Measurements from ENCODE around the gene NFKB1.
"Not testable (repeated sequence)": the region's sequence is repeated elsewhere in the genome, so short reads cannot be mapped to it uniquely, and the experiment has no call there.

NFKB1 gene

DNA sequence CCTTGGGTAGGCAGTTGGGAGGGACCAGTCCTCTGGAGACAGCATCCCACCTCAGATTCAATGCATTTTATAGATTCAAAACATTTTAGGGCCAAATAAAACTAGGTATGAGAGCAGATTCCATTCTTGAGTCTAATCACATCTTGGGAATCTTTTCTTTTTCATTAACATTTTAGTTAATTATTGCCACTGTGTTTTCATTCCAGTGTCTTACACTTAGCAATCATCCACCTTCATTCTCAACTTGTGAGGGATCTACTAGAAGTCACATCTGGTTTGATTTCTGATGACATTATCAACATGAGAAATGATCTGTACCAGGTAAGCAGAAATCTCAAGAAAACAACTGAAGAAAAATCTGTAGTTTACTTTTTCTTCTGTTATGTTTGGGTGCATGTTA is 99.5 kb downstream of the NFKB1 start:
- no peak for DNase-seq (ENCODE audit: low read depth)

DNA sequence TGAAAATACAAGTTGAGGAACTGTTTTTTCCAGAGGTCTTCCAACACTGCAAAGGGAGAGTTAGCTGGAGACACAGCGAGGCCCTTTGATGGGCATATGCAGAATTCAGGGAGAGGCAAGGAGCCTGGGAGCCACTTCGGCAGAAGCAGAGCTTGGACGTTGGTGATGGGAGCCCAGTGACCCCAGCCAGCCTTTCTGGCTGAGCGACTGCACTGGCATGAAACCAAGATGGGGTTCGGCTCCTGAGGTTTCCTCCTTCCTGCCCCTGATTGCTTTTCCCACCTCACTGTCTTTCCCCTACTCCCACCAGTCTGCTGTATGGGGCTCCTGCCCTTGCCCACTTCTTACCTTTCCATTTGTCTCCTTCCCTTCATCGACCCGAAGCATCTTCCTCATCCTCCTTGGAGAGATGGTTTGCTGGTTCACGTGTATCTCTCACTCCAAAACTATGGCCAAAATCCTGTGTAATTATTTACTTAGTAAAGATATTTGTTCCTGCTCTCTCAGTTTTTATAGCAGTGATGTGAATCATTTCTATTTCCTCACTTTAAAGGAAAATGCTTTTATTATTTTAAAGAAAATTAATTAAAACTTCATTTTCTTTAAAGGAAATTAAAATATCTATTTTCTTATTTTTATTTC is 100.5 kb downstream of the NFKB1 start:
- DNase-seq (ENCODE audit: low read depth): no peak

DNA sequence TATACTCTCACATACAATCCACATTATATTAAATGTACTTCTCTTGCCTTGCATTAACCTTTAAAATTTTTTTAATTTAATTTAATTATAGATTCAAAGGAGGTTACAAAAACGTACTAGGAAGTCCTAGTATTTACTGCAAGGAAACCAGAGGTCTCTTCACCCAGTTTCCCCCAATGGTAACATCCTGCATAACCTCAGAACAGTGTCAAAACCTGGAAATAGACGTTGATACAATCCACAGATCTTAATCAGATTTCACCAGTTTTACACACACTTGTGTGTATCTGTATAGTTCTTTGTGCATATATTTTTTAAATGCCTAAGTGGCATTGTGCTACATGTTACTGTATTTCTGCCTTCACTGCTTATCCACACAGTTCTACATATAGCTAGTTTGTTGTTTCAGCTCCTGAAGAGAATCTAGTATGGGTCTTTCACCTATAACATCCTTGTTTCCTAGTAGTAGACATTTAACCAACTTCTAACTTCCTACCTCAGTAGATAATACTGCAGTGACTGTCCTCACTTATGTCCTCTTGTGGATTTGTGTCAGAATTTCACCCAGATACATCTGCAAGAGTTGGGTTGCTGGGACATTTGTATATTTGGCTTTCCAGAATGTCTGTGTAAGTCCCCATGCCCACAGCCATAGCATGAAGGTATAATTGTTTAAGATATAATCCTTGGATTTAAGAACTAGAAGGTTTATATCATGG is 103.2 kb downstream of the NFKB1 start:
- no peak for DNase-seq (ENCODE audit: low read depth)

DNA sequence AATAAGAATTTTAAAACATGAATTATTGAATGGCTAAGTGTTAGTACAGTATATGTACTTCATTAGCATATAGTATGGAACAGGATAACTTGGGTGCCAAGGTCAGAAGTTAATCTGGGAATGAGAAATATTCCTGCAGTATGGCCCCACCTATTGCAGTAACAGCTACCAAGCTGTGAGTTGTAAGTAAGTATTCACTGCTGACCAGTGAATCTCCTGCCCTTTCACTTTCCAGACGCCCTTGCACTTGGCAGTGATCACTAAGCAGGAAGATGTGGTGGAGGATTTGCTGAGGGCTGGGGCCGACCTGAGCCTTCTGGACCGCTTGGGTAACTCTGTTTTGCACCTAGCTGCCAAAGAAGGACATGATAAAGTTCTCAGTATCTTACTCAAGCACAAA is 105.1 kb downstream of the NFKB1 start:
- DNase-seq (ENCODE audit: low read depth): no peak

DNA sequence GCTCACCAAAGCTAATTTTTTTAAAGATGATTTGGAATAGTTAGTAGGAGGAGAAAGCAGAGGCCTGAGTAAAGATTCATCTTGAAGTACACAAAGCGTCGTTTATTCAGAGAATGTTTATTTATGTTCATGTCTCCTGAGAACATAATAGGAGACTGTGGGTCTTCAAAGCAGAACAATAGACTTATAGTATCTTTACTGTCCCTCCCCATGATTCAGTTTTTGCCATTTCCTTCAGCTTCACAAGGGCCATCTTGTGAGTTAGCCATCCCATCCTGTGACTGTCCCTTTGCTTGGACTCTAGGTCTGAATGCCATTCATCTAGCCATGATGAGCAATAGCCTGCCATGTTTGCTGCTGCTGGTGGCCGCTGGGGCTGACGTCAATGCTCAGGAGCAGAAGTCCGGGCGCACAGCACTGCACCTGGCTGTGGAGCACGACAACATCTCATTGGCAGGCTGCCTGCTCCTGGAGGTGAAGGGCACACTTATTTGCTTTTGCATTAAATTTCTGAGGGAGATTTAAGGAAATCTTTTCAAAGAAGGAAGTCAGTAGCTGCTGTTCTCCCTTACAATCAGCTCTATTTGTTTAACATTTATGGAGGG is 105.8 kb downstream of the NFKB1 start:
- DNase-seq (ENCODE audit: low read depth): no peak

DNA sequence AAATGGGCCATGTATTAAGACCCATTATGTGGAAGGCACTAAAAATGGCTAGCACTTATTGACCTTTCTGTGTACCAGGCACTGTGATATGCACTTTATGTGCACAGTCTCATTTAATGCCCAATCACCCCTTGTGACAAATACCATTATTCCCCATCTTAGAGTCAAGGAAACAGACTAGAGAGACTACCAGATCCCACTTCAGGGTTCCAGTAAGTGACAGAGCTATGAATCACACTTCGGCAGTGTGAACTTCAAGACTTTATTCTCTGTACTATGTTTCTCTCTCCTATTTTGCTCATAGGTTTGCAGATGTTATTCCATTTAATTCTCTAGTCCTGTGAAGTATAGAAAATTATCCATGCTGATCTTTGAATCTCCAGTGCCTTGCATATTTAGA is 107.0 kb downstream of the NFKB1 start:
- DNase-seq (ENCODE audit: low read depth): no peak

DNA sequence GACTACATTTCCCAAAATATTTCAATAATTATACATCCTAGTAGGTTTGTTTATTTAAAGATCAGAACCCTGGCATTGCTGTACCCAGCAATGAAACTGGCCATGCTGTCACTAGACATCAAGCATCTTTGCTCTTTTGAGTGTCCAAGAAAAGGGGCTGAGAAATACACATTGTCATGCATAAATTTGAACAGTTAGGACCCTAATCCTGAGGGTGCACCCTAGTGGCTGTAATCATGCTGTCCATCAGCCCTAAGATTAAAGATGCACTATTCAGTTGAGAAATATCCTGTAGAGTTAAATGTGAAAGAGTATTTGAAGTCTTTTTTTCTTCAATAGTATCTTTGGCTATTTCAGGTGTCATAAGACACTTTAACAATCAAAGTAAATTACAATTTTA is 108.8 kb downstream of the NFKB1 start:
- DNase-seq (ENCODE audit: low read depth): no peak

DNA sequence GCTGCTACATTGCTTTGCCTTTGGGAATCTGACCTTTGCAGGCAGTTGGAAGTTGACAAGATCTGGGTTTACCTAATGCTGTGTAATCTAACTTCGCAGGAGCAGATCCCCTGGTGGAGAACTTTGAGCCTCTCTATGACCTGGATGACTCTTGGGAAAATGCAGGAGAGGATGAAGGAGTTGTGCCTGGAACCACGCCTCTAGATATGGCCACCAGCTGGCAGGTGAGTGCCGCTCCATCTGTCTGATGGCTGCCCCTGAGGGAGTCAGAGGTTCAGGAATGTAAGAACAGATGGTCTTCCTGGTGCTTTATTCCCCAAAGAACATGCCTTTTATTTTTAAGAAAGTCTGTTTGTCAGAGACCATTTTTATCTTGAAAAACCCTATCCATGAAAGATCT is 109.3 kb downstream of the NFKB1 start:
- DNase-seq (ENCODE audit: low read depth): no peak

DNA sequence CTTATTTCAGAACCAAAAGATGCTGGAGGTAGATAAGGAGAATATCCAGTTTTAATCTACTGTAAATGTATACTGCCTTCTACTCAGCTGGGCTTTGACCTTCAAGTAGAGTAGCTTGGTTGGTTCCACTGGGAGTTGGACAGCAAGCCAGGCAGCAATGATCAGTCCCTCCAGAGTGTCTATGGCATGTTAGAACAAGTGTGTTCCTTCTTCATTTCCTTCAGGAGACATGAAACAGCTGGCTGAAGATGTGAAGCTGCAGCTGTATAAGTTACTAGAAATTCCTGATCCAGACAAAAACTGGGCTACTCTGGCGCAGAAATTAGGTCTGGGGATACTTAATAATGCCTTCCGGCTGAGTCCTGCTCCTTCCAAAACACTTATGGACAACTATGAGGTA is 111.1 kb downstream of the NFKB1 start:
- DNase-seq (ENCODE audit: low read depth): no peak

DNA sequence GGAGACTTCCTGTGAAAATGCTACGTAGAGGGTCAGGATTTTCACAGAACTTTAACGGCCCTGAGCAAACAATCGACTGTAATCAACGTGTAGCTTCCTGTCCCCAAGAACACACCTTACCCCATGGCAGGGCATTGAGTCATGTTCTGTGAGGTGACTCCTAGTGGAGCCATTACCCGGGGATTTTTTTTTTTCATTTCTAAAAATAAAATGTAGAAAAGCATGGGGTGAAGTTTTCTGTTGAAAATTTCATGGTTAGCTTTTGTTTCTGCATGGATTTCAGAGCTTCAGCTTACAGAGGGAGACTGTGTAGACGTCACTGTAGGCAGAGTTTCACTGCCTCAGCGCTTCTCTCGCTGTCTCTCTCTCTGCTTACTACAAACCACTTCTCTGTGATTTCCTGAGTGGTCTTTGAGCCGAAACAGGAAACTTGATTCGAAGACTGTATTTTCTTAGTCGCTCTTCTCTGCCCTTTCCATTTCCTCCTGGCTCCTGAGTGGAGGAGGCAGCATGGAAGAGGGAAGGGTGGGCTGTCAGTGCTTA is 111.7 kb downstream of the NFKB1 start:
- DNase-seq (ENCODE audit: low read depth): no peak

DNA sequence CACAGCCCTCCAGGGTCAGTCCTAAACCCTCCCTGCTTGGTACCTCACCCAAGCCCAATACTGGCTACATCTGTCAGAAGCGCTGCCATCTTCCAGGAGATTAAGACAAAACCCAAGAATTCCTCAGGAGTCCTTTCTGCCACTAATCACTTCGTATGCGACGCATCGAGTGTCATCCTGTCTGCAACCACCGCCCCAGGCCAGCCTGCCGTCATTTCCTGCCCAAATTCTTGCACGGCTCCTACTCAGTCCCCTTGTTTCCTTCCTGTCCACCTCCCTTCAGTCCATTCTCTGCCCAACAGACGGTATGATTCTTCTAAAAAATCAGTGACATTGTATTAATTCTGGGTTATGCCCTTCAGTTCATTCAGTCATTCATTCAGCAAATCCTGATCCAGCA is 113.6 kb downstream of the NFKB1 start:
- no peak for DNase-seq (ENCODE audit: low read depth)

DNA sequence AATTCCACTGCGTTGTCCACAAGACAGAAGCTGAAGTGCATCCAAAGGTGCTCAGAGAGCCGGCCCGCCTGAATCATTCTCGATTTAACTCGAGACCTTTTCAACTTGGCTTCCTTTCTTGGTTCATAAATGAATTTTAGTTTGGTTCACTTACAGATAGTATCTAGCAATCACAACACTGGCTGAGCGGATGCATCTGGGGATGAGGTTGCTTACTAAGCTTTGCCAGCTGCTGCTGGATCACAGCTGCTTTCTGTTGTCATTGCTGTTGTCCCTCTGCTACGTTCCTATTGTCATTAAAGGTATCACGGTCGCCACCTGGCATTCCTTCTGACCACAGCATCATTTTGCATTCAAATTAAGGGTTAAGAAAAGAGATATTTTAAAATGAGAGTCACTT is 115.5 kb downstream of the NFKB1 start:
- DNase-seq (ENCODE audit: low read depth): no peak

DNA sequence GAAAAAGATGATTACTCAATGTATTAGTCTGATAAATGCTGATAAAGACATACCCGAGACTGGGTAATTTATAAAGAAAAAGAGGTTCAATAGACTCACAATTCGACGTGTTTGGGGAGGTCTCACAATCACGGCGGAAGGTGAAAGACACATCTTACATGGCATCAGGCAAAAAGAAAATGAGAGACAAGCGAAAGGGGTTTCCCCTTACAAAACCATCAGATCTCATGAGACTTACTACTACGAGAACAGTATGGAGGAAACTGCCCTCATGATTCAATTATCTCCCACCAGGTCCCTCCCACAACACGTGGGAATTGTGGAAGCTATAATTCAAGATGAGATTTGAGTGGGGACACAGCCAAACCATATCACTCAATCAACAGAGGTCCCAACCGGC is 117.9 kb downstream of the NFKB1 start:
- DNase-seq (ENCODE audit: low read depth): not testable (repeated sequence)

DNA sequence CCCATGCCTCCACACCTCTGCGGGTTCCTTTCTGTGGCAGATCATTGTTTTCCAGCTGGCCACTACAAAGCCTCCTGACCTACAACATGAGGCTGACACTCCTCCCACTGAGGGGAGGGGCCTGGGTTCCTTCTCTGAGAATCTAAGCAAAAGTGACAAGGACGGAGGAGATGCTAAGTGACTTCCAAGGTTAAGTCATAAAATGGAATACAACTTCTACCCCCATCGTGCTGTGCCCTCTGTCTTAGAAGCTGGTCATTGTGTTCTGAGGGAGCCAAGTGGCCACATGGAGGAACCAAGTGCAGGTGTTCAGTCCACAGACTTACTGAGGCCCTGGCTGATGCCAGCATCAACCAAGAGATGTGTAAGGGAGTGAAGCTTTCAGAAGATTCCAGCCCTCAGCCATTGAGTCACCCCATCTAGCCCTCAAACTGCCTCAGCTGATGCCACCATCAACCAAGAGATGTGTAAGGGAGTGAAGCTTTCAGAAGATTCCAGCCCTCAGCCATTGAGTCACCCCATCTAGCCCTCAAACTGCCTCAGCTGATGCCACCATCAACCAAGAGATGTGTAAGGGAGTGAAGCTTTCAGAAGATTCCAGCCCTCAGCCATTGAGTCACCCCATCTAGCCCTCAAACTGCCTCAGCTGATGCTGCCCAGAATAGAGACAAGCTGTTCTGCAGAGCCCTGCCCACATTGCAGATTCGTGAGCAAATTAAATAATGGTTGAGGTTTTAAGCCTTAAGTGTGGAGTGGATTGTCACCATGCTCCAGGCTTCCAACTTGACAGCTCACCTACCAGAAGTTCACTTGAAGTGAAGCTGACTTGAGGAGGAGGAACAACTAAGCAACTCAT is 118.8 kb downstream of the NFKB1 start:
- not testable (repeated sequence) for DNase-seq (ENCODE audit: low read depth)

DNA sequence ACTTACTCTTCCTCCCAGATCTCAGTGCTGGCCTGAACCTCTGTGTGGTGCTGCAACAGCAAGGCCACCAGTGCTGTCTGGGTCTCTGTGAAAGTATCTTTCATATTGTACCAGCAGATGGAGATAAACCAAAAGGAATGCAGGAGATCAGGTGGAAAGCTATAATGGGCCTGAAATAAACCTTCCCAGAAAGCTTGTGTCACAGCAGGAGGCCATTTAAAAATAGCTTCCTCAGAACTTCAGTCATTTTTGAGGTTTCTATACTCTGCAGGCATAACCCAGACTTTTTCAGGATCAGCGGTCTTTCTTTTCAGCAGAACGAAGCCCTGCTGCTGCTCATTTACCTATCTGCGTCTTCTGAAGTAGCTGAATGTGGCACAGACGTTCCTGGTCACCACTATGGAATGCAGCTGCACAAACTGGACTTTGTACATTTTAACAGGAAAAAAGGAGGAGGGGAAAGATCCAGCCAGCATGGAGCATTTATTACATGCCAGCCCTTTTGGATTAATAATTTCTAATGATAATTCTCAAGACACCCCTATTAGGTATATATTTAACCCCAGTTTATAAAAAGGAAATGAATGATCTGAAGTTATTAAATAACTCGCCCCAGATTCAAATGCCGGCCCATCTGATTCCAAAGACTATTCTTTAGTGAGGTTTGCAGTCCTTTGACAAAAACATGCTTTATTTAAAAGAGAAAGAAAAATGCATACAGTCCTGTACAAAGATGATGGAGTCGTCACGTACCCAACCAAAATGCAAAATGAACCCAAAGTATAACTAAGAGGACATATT is 119.7 kb downstream of the NFKB1 start:
- peak; percentile 56 for DNase-seq (ENCODE audit: low read depth)

DNA sequence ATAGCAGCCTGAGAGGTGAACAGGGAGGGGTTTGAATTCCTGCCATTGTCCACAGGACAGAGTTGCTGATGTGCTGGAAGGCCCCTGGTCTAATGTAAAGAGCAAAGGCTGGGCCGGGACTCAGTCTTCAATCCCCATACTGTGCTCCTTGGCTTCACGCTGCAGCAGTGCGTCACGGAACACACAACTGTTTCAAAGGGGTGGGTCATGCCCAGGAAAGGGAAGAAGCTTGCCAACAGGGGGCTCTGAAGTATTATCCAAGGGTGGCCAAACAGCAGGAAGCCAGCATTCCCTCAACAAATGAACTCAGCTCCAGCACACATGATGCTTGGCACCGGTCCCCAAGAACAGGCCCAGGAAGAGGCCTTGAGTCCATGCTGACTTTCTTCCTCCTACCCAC is 122.5 kb downstream of the NFKB1 start:
- DNase-seq (ENCODE audit: low read depth): no peak

DNA sequence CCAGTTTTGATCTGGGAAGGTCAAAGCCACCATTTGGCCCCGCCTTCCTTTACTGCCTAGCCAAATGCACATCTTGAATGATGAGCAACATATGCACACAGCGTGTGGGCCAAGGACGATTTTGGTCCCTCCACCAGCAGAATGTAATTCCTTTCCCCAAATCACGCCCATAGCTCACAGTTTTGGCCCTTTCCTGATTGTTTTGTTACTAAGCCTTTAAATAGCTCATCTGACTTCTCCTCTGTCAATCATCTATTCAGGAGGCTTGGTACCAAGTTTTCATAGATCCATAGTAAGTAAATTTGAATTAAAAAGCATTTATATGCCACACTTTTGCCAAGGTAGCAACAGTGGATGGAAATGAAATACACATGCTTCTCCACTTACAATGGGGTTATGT is 123.3 kb downstream of the NFKB1 start:
- DNase-seq (ENCODE audit: low read depth): no peak

DNA sequence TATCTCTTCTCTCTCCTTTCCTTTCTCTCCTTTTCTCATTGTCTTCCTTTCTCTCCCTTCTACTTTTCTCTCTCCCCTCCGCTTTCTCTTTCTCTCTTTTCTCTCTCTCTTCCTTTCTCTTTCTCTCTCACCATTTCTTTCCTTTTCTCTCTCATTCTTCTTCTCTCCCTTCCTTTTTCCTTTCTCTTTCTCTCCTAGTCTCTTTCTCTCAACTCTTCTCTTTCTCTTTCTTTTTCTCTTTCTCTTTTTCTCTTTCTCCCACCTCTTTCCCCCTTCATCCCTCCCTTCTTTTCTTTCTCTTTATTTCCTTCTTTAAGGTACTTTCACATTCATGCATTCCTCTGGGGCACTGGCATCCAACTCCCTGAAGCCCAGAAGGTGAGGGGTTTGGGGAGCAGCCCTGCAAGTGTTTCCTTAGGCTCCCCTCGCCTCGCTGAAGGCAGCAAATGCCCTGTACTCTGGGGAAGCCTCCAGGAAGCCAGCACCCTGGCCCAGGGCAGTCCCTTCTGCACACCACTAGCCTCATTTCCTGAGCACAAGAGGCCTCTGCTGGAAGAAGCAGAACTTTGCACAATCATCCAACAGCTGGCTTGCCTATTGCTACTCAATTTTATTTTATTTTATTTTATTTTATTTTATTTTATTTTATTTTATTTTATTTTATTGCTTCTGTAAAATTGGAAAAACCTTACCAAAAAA is 124.2 kb downstream of the NFKB1 start:
- peak; percentile 22 for DNase-seq (ENCODE audit: low read depth)

DNA sequence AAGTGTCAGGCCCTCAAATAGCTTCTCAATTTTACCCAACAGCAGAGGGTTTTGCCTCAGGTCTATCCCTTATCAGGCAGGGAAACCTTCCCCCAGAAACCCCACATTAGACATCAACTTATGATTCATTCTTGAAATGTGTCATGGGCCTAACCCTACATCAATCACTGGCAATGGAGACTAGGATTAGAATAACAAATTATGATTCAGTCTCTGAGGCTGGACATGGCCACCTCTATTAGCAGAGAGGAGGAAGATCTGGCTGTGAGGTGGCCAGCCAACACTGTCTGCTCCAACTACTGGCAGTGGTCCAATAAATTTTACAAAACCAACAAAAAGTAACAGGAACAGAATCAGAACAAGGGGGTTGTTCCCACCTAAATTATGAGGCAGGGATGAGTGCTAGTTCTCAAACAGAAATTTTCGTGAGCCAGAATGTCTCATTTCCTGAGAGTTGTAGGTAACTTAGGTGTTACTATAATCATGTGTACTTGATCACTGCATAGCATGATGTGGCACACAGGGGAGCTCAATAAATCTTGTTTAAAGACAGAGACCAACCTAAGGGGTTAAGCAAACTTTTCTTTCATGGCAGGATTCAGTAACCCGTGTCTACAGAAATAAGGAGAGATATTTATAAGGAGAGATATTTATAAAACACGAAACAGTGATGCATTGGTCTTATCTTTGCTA is 126.8 kb downstream of the NFKB1 start:
- peak; percentile 12 for DNase-seq (ENCODE audit: low read depth)

DNA sequence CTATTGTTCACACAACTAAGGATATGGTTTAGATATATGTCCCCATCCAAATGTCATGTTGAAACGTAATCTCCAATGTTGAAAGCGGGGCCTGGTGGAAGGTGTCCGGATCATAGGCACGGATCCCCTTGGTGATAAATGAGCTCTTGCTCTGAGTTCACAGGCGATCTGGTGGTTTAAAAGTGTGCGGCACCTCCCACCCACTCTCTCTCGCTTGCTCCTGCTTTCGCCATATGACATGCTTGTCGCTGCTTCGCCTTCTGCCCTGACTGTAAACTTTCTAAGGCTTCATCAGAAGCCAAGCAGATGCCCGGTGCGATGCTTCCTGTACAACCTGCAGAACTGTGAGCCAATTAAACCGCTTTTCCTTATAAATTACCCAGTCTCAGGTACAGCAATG is 128.5 kb downstream of the NFKB1 start:
- DNase-seq (ENCODE audit: low read depth): no peak

Measured in fibroblast of the conjunctiva (primary cell).